Nephron (organoid): Measurements from ENCODE around the gene LIN54.
"Not testable (repeated sequence)": the region's sequence is repeated elsewhere in the genome, so short reads cannot be mapped to it uniquely, and the experiment has no call there.

ENCODE experiments used
- H3K27ac Mint-ChIP-seq, 3 experiments: 2 replicates each; pipeline ENCODE4 v1.8.0; 2020; ENCODE audit warnings: mixed read lengths in 3 of 3, mild to moderate bottlenecking in 2 of 3, moderate library complexity in 1 of 3
- H3K27me3 Mint-ChIP-seq: 2 replicates; pipeline ENCODE4 v1.8.0; 2021; ENCODE audit warnings: low read depth, mild to moderate bottlenecking, moderate library complexity, mixed read lengths
- H3K36me3 Mint-ChIP-seq: 2 replicates; pipeline ENCODE4 v1.8.0; 2020; ENCODE audit warnings: low read depth, mixed read lengths
- H3K4me1 Mint-ChIP-seq: 2 replicates; pipeline ENCODE4 v1.8.0; 2020; ENCODE audit warnings: mixed read lengths
- H3K4me3 Mint-ChIP-seq, 3 experiments: 2 replicates each; pipeline ENCODE4 v1.8.0; 2020; ENCODE audit warnings: mild to moderate bottlenecking in 3 of 3, mixed read lengths in 3 of 3, moderate library complexity in 2 of 3
- H3K9me3 Mint-ChIP-seq: 2 replicates; pipeline ENCODE4 v1.8.0; 2020; ENCODE audit warnings: mixed read lengths
- CTCF ChIP-seq, 3 experiments: fragments of 200-600 bp; sonication (generic); IDR thresholded peaks; one replicate each; pipeline ENCODE4 v1.5.0; 2021; ENCODE audit warnings: antibody characterized with exemption in 3 of 3; ENCODE audit not compliant: unreplicated experiment in 3 of 3

The LIN54 gene

GRCh38 chr4:82921795-82922194 is 88.8 kb downstream of the LIN54 start:
- Mint-ChIP-seq H3K4me3 (no peak overlapping the region), H3K4me1 (no peaks in the 10 kb centered on the region), H3K27me3 (no peaks in the 10 kb centered on the region), H3K36me3 (peaks cover 14% of the 10 kb centered on the region), H3K27ac (no peak overlapping the region), H3K9me3 (no peaks in the 10 kb centered on the region)
- no peak for TF ChIP-seq CTCF (IDR thresholded peaks at IDR 0.05; ENCODE audit: unreplicated experiment in 3 of 3)

- TF ChIP-seq CTCF (IDR thresholded peaks at IDR 0.05; ENCODE audit: unreplicated experiment in 3 of 3), result no peak
- Mint-ChIP-seq H3K27ac (no peak overlapping the region), H3K4me1 (no peaks in the 10 kb centered on the region)
Observed at GRCh38 chr4:82919386-82919785, 91.2 kb downstream of the LIN54 start.

GRCh38 chr4:82918091-82918490 is 92.5 kb downstream of the LIN54 start:
- Mint-ChIP-seq H3K36me3 (peaks cover 22% of the 10 kb centered on the region), H3K4me3 (no peak overlapping the region), H3K4me1 (no peaks in the 10 kb centered on the region), H3K27me3 (no peaks in the 10 kb centered on the region), H3K27ac (no peak overlapping the region), H3K9me3 (no peaks in the 10 kb centered on the region)
- no peak for TF ChIP-seq CTCF (IDR thresholded peaks at IDR 0.05; ENCODE audit: unreplicated experiment in 3 of 3)

More at GRCh38 chr4:82919386-82919785, 91.2 kb downstream of the LIN54 start:
- Mint-ChIP-seq H3K9me3 (no peaks in the 10 kb centered on the region), H3K4me3 (no peak overlapping the region), H3K27me3 (no peaks in the 10 kb centered on the region), H3K36me3 (peaks cover 14% of the 10 kb centered on the region)

- not testable (repeated sequence) for H3K27me3 Mint-ChIP-seq, H3K4me3 Mint-ChIP-seq, H3K4me1 Mint-ChIP-seq, H3K9me3 Mint-ChIP-seq, H3K27ac Mint-ChIP-seq
- H3K36me3 Mint-ChIP-seq, result peaks cover 40% of the 10 kb centered on the region
Observed at GRCh38 chr4:82913968-82914367, 96.7 kb downstream of the LIN54 start.

GRCh38 chr4:82913305-82913704 is 97.3 kb downstream of the LIN54 start:
- H3K4me3 Mint-ChIP-seq, result no peak overlapping the region
- no peaks in the 10 kb centered on the region for H3K4me1 Mint-ChIP-seq
- H3K36me3 Mint-ChIP-seq, result peaks cover 38% of the 10 kb centered on the region
- TF ChIP-seq CTCF (IDR thresholded peaks at IDR 0.05; ENCODE audit: unreplicated experiment in 3 of 3), result no peak
- no peak overlapping the region for H3K27ac Mint-ChIP-seq
- no peaks in the 10 kb centered on the region for H3K9me3 Mint-ChIP-seq
- no peaks in the 10 kb centered on the region for H3K27me3 Mint-ChIP-seq

GRCh38 chr4:82909326-82909725 is 101.3 kb downstream of the LIN54 start:
- H3K27ac Mint-ChIP-seq, result no peak overlapping the region
- no peaks in the 10 kb centered on the region for H3K9me3 Mint-ChIP-seq
- H3K4me1 Mint-ChIP-seq, result no peaks in the 10 kb centered on the region
- H3K27me3 Mint-ChIP-seq, result no peaks in the 10 kb centered on the region
- no peak overlapping the region for H3K4me3 Mint-ChIP-seq
- TF ChIP-seq CTCF (IDR thresholded peaks at IDR 0.05; ENCODE audit: unreplicated experiment in 3 of 3), result no peak
- peaks cover 38% of the 10 kb centered on the region for H3K36me3 Mint-ChIP-seq
